Mesenchymal stem cell (in vitro differentiated cells and primary cell): Measurements from ENCODE around the gene MTX2.

Source experiments
- DNase-seq: peaks from one replicate; pipeline ENCODE4 v3.0.0-alpha.2; 2013
- H2AFZ ChIP-seq: one replicate; pipeline ENCODE4 v1.6.1; 2013; ENCODE audit warnings: low read depth, mild to moderate bottlenecking, control low read depth, inconsistent platforms, low read length, moderate library complexity
- H2AK5ac ChIP-seq: 2 replicates; pipeline ENCODE4 v1.6.1; 2013; ENCODE audit warnings: low read length, moderate library complexity, mild to moderate bottlenecking, inconsistent platforms; ENCODE audit not compliant: severe bottlenecking
- H2BK120ac ChIP-seq: one replicate; pipeline ENCODE4 v1.6.1; 2013; ENCODE audit warnings: low read depth, mild to moderate bottlenecking, inconsistent platforms, low read length, moderate library complexity
- H2BK12ac ChIP-seq, 2 experiments: one replicate each; pipeline ENCODE4 v1.6.1; 2013; ENCODE audit warnings: inconsistent platforms in 2 of 2, low read length in 2 of 2, mild to moderate bottlenecking in 2 of 2, moderate library complexity in 2 of 2, control low read depth in 1 of 2
- H2BK15ac ChIP-seq: one replicate; pipeline ENCODE4 v1.6.1; 2013; ENCODE audit warnings: mild to moderate bottlenecking, low read depth, inconsistent platforms; ENCODE audit not compliant: poor library complexity, severe bottlenecking
- H2BK5ac ChIP-seq: 2 replicates; pipeline ENCODE4 v1.6.1; 2013; ENCODE audit warnings: low read depth, mild to moderate bottlenecking, low read length, control low read depth, inconsistent platforms; ENCODE audit not compliant: poor library complexity, severe bottlenecking
- H3K14ac ChIP-seq, 2 experiments: one replicate each; pipeline ENCODE4 v1.6.1; 2013; ENCODE audit warnings: inconsistent platforms in 2 of 2, low read length in 2 of 2, control low read depth in 1 of 2, mild to moderate bottlenecking in 1 of 2, moderate library complexity in 1 of 2
- H3K18ac ChIP-seq, 2 experiments: one replicate each; pipeline ENCODE4 v1.6.1; 2013; ENCODE audit warnings: inconsistent platforms in 2 of 2, low read length in 2 of 2, control low read depth in 1 of 2, low read depth in 1 of 2, mild to moderate bottlenecking in 1 of 2
- H3K23ac ChIP-seq, 2 experiments: one replicate each; pipeline ENCODE4 v1.6.1; 2013; ENCODE audit warnings: inconsistent platforms in 2 of 2, low read length in 2 of 2, mild to moderate bottlenecking in 2 of 2, moderate library complexity in 2 of 2, control low read depth in 1 of 2
- H3K27ac ChIP-seq: 2 replicates; pipeline ENCODE4 v1.5.1; 2013; ENCODE audit warnings: mild to moderate bottlenecking, moderate library complexity, low read length, control low read depth, inconsistent platforms; ENCODE audit not compliant: poor library complexity, severe bottlenecking
- H3K27me3 ChIP-seq, 2 experiments: 2 replicates each; pipeline versions ENCODE4 v1.6.1 to v1.7.0; 2013; ENCODE audit warnings: low read length in 2 of 2, mild to moderate bottlenecking in 2 of 2, moderate library complexity in 2 of 2, control low read depth in 1 of 2, inconsistent platforms in 1 of 2; ENCODE audit not compliant: control insufficient read depth in 1 of 2, insufficient read depth in 1 of 2
- H3K36me3 ChIP-seq, 2 experiments: 2 replicates each; pipeline versions ENCODE4 v1.6.1 to v1.7.0; 2013; ENCODE audit warnings: low read length in 2 of 2, control low read depth in 1 of 2, inconsistent platforms in 1 of 2, low read depth in 1 of 2, mild to moderate bottlenecking in 1 of 2; ENCODE audit not compliant: insufficient read depth in 2 of 2, control insufficient read depth in 1 of 2
- H3K4ac ChIP-seq, 2 experiments: one replicate each; pipeline ENCODE4 v1.6.1; 2013; ENCODE audit warnings: inconsistent platforms in 2 of 2, low read length in 2 of 2, mild to moderate bottlenecking in 2 of 2, moderate library complexity in 2 of 2, control low read depth in 1 of 2, low read depth in 1 of 2
- H3K4me1 ChIP-seq: 2 replicates; pipeline ENCODE4 v1.6.1; 2013; ENCODE audit warnings: low read depth, low read length, control low read depth; ENCODE audit not compliant: control insufficient read depth, insufficient read depth
- H3K4me2 ChIP-seq: 2 replicates; pipeline ENCODE4 v1.6.1; 2013; ENCODE audit warnings: low read length, mild to moderate bottlenecking, inconsistent platforms; ENCODE audit not compliant: poor library complexity, severe bottlenecking
- H3K4me3 ChIP-seq, 2 experiments: 2 replicates each; pipeline versions ENCODE4 v1.5.1 to v1.7.0; 2013; ENCODE audit warnings: low read length in 2 of 2, mild to moderate bottlenecking in 2 of 2, control low read depth in 1 of 2, low read depth in 1 of 2; ENCODE audit not compliant: insufficient read depth in 1 of 2
- H3K79me1 ChIP-seq: replicated peaks from 2 replicates; pipeline ENCODE4 v1.6.1; 2013; ENCODE audit warnings: mild to moderate bottlenecking, control low read depth, low read length, inconsistent platforms; ENCODE audit not compliant: poor library complexity, severe bottlenecking
- H3K9ac ChIP-seq: 2 replicates; pipeline ENCODE4 v1.7.0; 2013; ENCODE audit warnings: mild to moderate bottlenecking, low read length, moderate library complexity
- H3K9me3 ChIP-seq: 2 replicates; pipeline ENCODE4 v1.7.0; 2013; ENCODE audit warnings: mild to moderate bottlenecking, low read length; ENCODE audit not compliant: control insufficient read depth
- H4K8ac ChIP-seq: one replicate; pipeline ENCODE4 v1.6.1; 2013; ENCODE audit warnings: inconsistent platforms, mild to moderate bottlenecking, low read length, moderate library complexity
- H4K91ac ChIP-seq: one replicate; pipeline ENCODE4 v1.6.1; 2013; ENCODE audit warnings: mild to moderate bottlenecking, low read length, inconsistent platforms
- WGBS: methylation state at CpG from one replicate; pipeline ENCODE4 v1.1.7; 2013; ENCODE audit warnings: mixed read lengths; 5-methylcytosine and 5-hydroxymethylcytosine counted together

Gene MTX2

DNA sequence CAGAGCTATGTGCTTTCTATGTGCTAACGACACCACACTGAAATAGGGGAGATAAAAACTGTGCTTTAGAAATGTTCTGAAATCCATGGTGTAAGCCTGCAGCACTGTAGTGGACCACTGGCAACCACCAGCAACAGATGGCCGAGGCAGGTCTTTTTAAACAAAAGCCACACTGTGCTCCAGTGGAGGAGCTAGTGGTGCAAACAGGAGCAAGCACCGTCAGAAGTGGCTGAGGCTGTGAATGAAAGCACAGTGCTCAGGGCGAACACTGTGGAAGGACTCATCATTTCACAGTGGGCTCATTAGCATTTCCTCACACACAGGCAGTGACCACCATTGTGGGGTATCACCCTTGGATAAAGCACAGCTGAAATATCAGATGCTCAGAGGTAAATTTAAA is 22.9 kb upstream of the MTX2 start:
- H3K4ac ChIP-seq = no peak overlapping the region
- no peak overlapping the region for H2BK120ac ChIP-seq
- H3K4me3 ChIP-seq = no peak overlapping the region
- H3K14ac ChIP-seq = no peak overlapping the region
- no peak overlapping the region for H3K4me2 ChIP-seq
- H4K8ac ChIP-seq = no peak overlapping the region
- H3K27ac ChIP-seq = no peak overlapping the region
- peaks cover 10% of the 10 kb centered on the region for H3K9me3 ChIP-seq
- no peak overlapping the region for H2BK5ac ChIP-seq
- H3K9ac ChIP-seq = no peak overlapping the region
- H2AFZ ChIP-seq = no peak overlapping the region
- no peaks in the 10 kb centered on the region for H3K4me1 ChIP-seq
- H2AK5ac ChIP-seq = no peak overlapping the region
- no peak overlapping the region for H3K23ac ChIP-seq
- no peak overlapping the region for H3K18ac ChIP-seq
- WGBS = 76% methylated on average over 4 of the region's 4 CpGs
- H2BK12ac ChIP-seq = no peak overlapping the region
- peaks cover 4 to 5% of the 10 kb centered on the region in 2 experiments for H3K27me3 ChIP-seq
- DNase-seq = no peak
- no peak overlapping the region for H4K91ac ChIP-seq
- H3K79me1 ChIP-seq = no peaks in the 10 kb centered on the region
- no peaks in the 10 kb centered on the region for H3K36me3 ChIP-seq
- H2BK15ac ChIP-seq = no peak overlapping the region

GRCh38 chr2:176247859-176248258 is 21.4 kb upstream of the MTX2 start:
- no peak overlapping the region for H2AK5ac ChIP-seq
- H3K79me1 ChIP-seq = no peaks in the 10 kb centered on the region
- H2BK120ac ChIP-seq = no peak overlapping the region
- peaks cover 4 to 5% of the 10 kb centered on the region in 2 experiments for H3K27me3 ChIP-seq
- no peaks in the 10 kb centered on the region for H3K36me3 ChIP-seq
- WGBS = 83% methylated on average over 3 of the region's 4 CpGs
- H3K4me1 ChIP-seq = no peaks in the 10 kb centered on the region
- DNase-seq = no peak
- H3K14ac ChIP-seq = no peak overlapping the region
- H3K27ac ChIP-seq = no peak overlapping the region
- peaks cover 10% of the 10 kb centered on the region for H3K9me3 ChIP-seq
- no peak overlapping the region for H3K4me3 ChIP-seq
- H2BK12ac ChIP-seq = no peak overlapping the region
- H2BK15ac ChIP-seq = no peak overlapping the region
- H3K9ac ChIP-seq = no peak overlapping the region
- H4K91ac ChIP-seq = no peak overlapping the region
- H3K18ac ChIP-seq = no peak overlapping the region
- H2BK5ac ChIP-seq = no peak overlapping the region
- no peak overlapping the region for H3K4ac ChIP-seq
- H4K8ac ChIP-seq = no peak overlapping the region
- no peak overlapping the region for H2AFZ ChIP-seq
- H3K23ac ChIP-seq = no peak overlapping the region
- no peak overlapping the region for H3K4me2 ChIP-seq

GRCh38 chr2:176251928-176252327 is 17.3 kb upstream of the MTX2 start:
- H3K23ac ChIP-seq = no peak overlapping the region
- H3K14ac ChIP-seq = no peak overlapping the region
- no peak overlapping the region for H2BK12ac ChIP-seq
- peaks cover 10% of the 10 kb centered on the region for H3K9me3 ChIP-seq
- no peak overlapping the region for H2BK5ac ChIP-seq
- WGBS = 60% methylated on average over 1 of the region's 1 CpG
- no peaks in the 10 kb centered on the region for H3K36me3 ChIP-seq
- no peak overlapping the region for H2AK5ac ChIP-seq
- H2AFZ ChIP-seq = no peak overlapping the region
- no peak overlapping the region for H3K4me2 ChIP-seq
- H3K4me3 ChIP-seq = no peak overlapping the region
- no peak overlapping the region for H3K4ac ChIP-seq
- no peak for DNase-seq
- H2BK120ac ChIP-seq = no peak overlapping the region
- H4K8ac ChIP-seq = no peak overlapping the region
- no peaks in the 10 kb centered on the region for H3K79me1 ChIP-seq
- H2BK15ac ChIP-seq = no peak overlapping the region
- H3K9ac ChIP-seq = no peak overlapping the region
- no peak overlapping the region for H3K18ac ChIP-seq
- no peak overlapping the region for H4K91ac ChIP-seq
- no peak overlapping the region for H3K27ac ChIP-seq
- no peaks in the 10 kb centered on the region for H3K27me3 ChIP-seq
- H3K4me1 ChIP-seq = no peaks in the 10 kb centered on the region

GRCh38 chr2:176260689-176261088 is 8.6 kb upstream of the MTX2 start:
- WGBS = no CpG with 5 or more reads among the region's 1 CpG
- H3K27ac ChIP-seq = no peak overlapping the region
- no peak overlapping the region for H3K4ac ChIP-seq
- no peak overlapping the region for H3K4me3 ChIP-seq
- H3K23ac ChIP-seq = no peak overlapping the region
- no peak overlapping the region for H3K18ac ChIP-seq
- no peaks in the 10 kb centered on the region for H3K9me3 ChIP-seq
- no peak overlapping the region for H3K14ac ChIP-seq
- H4K91ac ChIP-seq = no peak overlapping the region
- H3K9ac ChIP-seq = no peak overlapping the region
- no peak overlapping the region for H2AFZ ChIP-seq
- no peaks in the 10 kb centered on the region for H3K79me1 ChIP-seq
- H2BK15ac ChIP-seq = no peak overlapping the region
- H3K4me1 ChIP-seq = no peaks in the 10 kb centered on the region
- H3K4me2 ChIP-seq = no peak overlapping the region
- H2BK120ac ChIP-seq = no peak overlapping the region
- no peak overlapping the region for H2BK5ac ChIP-seq
- H2AK5ac ChIP-seq = no peak overlapping the region
- no peaks in the 10 kb centered on the region for H3K27me3 ChIP-seq
- no peak overlapping the region for H4K8ac ChIP-seq
- H3K36me3 ChIP-seq = no peaks in the 10 kb centered on the region
- H2BK12ac ChIP-seq = no peak overlapping the region
- DNase-seq = no peak
